ENCODE data around the gene SPPL2C.

The SPPL2C gene, protein sequence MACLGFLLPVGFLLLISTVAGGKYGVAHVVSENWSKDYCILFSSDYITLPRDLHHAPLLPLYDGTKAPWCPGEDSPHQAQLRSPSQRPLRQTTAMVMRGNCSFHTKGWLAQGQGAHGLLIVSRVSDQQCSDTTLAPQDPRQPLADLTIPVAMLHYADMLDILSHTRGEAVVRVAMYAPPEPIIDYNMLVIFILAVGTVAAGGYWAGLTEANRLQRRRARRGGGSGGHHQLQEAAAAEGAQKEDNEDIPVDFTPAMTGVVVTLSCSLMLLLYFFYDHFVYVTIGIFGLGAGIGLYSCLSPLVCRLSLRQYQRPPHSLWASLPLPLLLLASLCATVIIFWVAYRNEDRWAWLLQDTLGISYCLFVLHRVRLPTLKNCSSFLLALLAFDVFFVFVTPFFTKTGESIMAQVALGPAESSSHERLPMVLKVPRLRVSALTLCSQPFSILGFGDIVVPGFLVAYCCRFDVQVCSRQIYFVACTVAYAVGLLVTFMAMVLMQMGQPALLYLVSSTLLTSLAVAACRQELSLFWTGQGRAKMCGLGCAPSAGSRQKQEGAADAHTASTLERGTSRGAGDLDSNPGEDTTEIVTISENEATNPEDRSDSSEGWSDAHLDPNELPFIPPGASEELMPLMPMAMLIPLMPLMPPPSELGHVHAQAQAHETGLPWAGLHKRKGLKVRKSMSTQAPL

DNA sequence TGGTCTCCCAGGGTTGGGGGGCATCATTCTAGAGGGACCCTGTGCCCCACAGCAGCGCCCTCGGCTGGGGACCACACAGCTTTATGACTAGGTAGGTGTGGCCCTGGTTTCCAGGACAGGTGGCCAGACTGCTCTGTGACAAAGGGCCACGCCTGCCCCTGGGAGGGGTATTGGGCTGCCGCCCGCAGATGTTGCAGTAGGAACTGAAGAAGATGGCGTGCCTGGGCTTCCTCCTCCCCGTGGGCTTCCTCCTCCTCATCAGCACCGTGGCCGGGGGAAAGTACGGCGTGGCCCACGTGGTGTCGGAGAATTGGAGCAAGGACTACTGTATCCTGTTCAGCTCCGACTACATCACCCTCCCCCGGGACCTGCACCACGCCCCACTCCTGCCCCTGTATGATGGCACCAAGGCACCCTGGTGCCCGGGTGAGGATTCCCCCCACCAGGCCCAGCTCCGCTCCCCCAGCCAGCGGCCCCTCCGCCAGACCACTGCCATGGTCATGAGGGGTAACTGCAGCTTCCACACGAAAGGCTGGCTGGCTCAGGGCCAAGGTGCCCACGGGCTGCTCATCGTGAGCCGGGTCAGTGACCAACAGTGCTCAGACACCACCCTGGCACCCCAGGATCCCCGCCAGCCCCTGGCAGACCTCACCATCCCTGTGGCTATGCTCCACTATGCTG, at the start of gene SPPL2C:
Gene SPPL2C, plus strand, starts transcription at position 187 of the 681 bp plus-strand sequence. Its CDS starts 26 bp downstream, at position 213.
- H3K9me3 ChIP-seq (replicated peaks in 1 of 11): no peaks in the 10 kb centered on the region
- no peak within 1 kb of the TSS for H3K4me3 ChIP-seq
- no peak within 1 kb of the TSS for H3K9ac ChIP-seq
- no peak within 1 kb of the TSS for H3K4me2 ChIP-seq
- no peaks in the 10 kb centered on the region for H3K27me3 ChIP-seq
- peaks cover 0 to 29% (median 0%) of the 10 kb centered on the region in 11 experiments; a peak in 2 of 22 replicates for H4K20me1 ChIP-seq
- H3K4me1 ChIP-seq: peaks cover 0 to 4% (median 0%) of the 10 kb centered on the region in 10 experiments; a peak in 2 of 20 replicates
- H3K36me3 ChIP-seq: no peaks in the 10 kb centered on the region
- TF ChIP-seq Cebpa-rat (IDR thresholded peaks at IDR 0.05): no peak
- no peak within 1 kb of the TSS for H3K27ac ChIP-seq

- Histone ChIP-seq H3K36me3 (no peaks in the 10 kb centered on the region), H3K4me2 (no peak overlapping the region), H3K4me3 (no peak overlapping the region), H4K20me1 (peaks cover 0 to 17% (median 0%) of the 10 kb centered on the region in 11 experiments; a peak in 2 of 22 replicates), H3K27me3 (no peaks in the 10 kb centered on the region), H3K4me1 (peaks cover 0 to 17% (median 0%) of the 10 kb centered on the region in 10 experiments; a peak in 5 of 20 replicates), H3K27ac (no peak overlapping the region), H3K9ac (no peak overlapping the region), H3K9me3 (replicated peaks in 1 of 11) (no peaks in the 10 kb centered on the region)
- no peak for TF ChIP-seq Cebpa-rat (IDR thresholded peaks at IDR 0.05)
These were observed 43.9 kb upstream of the SPPL2C start for GRCh38 chr17:45800816-45801215.

DNA sequence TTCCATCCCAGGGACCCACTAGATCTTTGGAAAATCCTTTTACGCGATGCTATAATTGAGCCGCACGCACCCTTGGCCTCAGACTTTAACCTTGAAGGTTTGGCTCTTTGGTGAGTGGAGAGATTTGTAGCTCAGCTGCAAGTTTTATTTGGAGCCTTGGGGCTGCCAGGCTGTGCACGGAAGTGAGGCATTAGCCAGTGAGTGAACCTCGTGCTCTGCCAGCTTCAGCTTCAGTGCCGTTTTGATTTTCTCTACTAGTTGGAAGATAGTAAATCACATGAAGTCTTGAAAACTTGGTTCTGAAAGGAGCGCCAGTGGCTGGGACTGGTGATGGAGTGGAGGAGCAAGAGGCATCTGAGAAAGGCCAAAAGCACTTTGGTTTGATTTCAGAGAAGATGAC, 43.3 kb upstream of the SPPL2C start:
- Histone ChIP-seq H3K4me2 (no peak overlapping the region), H4K20me1 (peaks cover 0 to 12% (median 0%) of the 10 kb centered on the region in 11 experiments; a peak in 2 of 22 replicates), H3K9ac (no peak overlapping the region), H3K4me1 (peaks cover 0 to 17% (median 0%) of the 10 kb centered on the region in 10 experiments; a peak in 5 of 20 replicates), H3K36me3 (no peaks in the 10 kb centered on the region), H3K4me3 (no peak overlapping the region), H3K9me3 (replicated peaks in 1 of 11) (no peaks in the 10 kb centered on the region), H3K27me3 (no peaks in the 10 kb centered on the region), H3K27ac (no peak overlapping the region)
- TF ChIP-seq Cebpa-rat (IDR thresholded peaks at IDR 0.05): no peak

- Histone ChIP-seq H3K27me3 (no peaks in the 10 kb centered on the region), H3K4me3 (no peak overlapping the region), H3K4me2 (no peak overlapping the region), H3K4me1 (peaks cover 0 to 9% (median 0%) of the 10 kb centered on the region in 10 experiments; a peak in 5 of 20 replicates), H3K9me3 (replicated peaks in 1 of 11) (no peaks in the 10 kb centered on the region), H3K36me3 (no peaks in the 10 kb centered on the region), H3K9ac (no peak overlapping the region), H3K27ac (no peak overlapping the region), H4K20me1 (peaks cover 0 to 20% (median 0%) of the 10 kb centered on the region in 11 experiments; a peak in 5 of 22 replicates)
- TF ChIP-seq Cebpa-rat (IDR thresholded peaks at IDR 0.05): no peak
These were observed 35.8 kb upstream of the SPPL2C start for GRCh38 chr17:45808845-45809244.

- H3K4me1 ChIP-seq: peaks cover 0 to 3% (median 0%) of the 10 kb centered on the region in 10 experiments; a peak in 4 of 20 replicates
- H3K4me2 ChIP-seq: no peak overlapping the region
- no peak for TF ChIP-seq Cebpa-rat (IDR thresholded peaks at IDR 0.05)
- no peaks in the 10 kb centered on the region for H3K36me3 ChIP-seq
- H4K20me1 ChIP-seq: peaks cover 0 to 20% (median 0%) of the 10 kb centered on the region in 11 experiments; a peak in 5 of 22 replicates
- H3K9ac ChIP-seq: no peak overlapping the region
- H3K27me3 ChIP-seq: no peaks in the 10 kb centered on the region
- no peak overlapping the region for H3K4me3 ChIP-seq
- no peaks in the 10 kb centered on the region for H3K9me3 ChIP-seq (replicated peaks in 1 of 11)
- no peak overlapping the region for H3K27ac ChIP-seq
These were observed 35.2 kb upstream of the SPPL2C start for GRCh38 chr17:45809499-45809898.

GRCh38 chr17:45812102-45812501, 32.6 kb upstream of the SPPL2C start:
- Histone ChIP-seq H3K36me3 (no peaks in the 10 kb centered on the region), H3K9ac (no peak overlapping the region), H3K4me3 (no peak overlapping the region), H3K4me1 (no peaks in the 10 kb centered on the region), H3K4me2 (no peak overlapping the region), H3K27ac (no peak overlapping the region), H4K20me1 (peaks cover 0 to 20% (median 0%) of the 10 kb centered on the region in 11 experiments; a peak in 6 of 22 replicates), H3K9me3 (replicated peaks in 1 of 11) (no peaks in the 10 kb centered on the region), H3K27me3 (no peaks in the 10 kb centered on the region)
- TF ChIP-seq Cebpa-rat (IDR thresholded peaks at IDR 0.05): no peak

GRCh38 chr17:45813048-45813725, 31.5 kb upstream of the SPPL2C start:
- H3K36me3 ChIP-seq: no peaks in the 10 kb centered on the region
- H3K9me3 ChIP-seq (replicated peaks in 1 of 11): no peaks in the 10 kb centered on the region
- no peak overlapping the region for H3K9ac ChIP-seq
- H3K27me3 ChIP-seq: no peaks in the 10 kb centered on the region
- H3K27ac ChIP-seq: no peak overlapping the region
- no peaks in the 10 kb centered on the region for H3K4me1 ChIP-seq
- TF ChIP-seq Cebpa-rat (IDR thresholded peaks at IDR 0.05): no peak
- peaks cover 0 to 13% (median 0%) of the 10 kb centered on the region in 11 experiments; a peak in 6 of 22 replicates for H4K20me1 ChIP-seq
- H3K4me3 ChIP-seq: no peak overlapping the region
- no peak overlapping the region for H3K4me2 ChIP-seq

GRCh38 chr17:45814622-45815606, 29.8 kb upstream of the SPPL2C start:
- no peak overlapping the region for H3K27ac ChIP-seq
- peaks cover 0 to 5% (median 0%) of the 10 kb centered on the region in 10 experiments; a peak in 2 of 20 replicates for H3K4me1 ChIP-seq
- H3K36me3 ChIP-seq: no peaks in the 10 kb centered on the region
- H3K27me3 ChIP-seq: no peaks in the 10 kb centered on the region
- no peak for TF ChIP-seq Cebpa-rat (IDR thresholded peaks at IDR 0.05)
- H4K20me1 ChIP-seq: peaks cover 0 to 3% (median 0%) of the 10 kb centered on the region in 11 experiments; a peak in 5 of 22 replicates
- H3K9ac ChIP-seq: no peak overlapping the region
- H3K4me3 ChIP-seq: no peak overlapping the region
- H3K4me2 ChIP-seq: no peak overlapping the region
- no peaks in the 10 kb centered on the region for H3K9me3 ChIP-seq (replicated peaks in 1 of 11)

All from BLaER1 treated with 17β-estradiol and CSF1 and Interleukin-3, amounts not matched to agents 10 nM and 100 nM (cell line).